ENCODE data around the gene SLC38A7. TPM values are rescaled to one million over a fixed set of nuclear protein-coding genes. Genes with fewer than 3 reads are reported as not detected.
"Not testable (repeated sequence)": the region's sequence is repeated elsewhere in the genome, so short reads cannot be mapped to it uniquely, and the experiment has no call there.

SLC38A7 gene
- total RNA-seq, 1 donor from 2014 or later: 43.4 TPM

- DNase-seq (ENCODE audit: low spot score, unreplicated experiment): no peak
- H3K9me3 Mint-ChIP-seq (ENCODE audit: low read depth): peaks cover 16% of the 10 kb centered on the region
- H3K4me1 Mint-ChIP-seq (ENCODE audit: low read depth): no peaks in the 10 kb centered on the region
- H3K27ac Mint-ChIP-seq: no peak overlapping the region
- no peaks in the 10 kb centered on the region for H3K36me3 Mint-ChIP-seq (ENCODE audit: insufficient read depth)
- no peak for TF ChIP-seq CTCF (IDR thresholded peaks at IDR 0.05; ENCODE audit: unreplicated experiment)
- H3K27me3 Mint-ChIP-seq: peaks cover 6% of the 10 kb centered on the region
- H3K4me3 Mint-ChIP-seq (ENCODE audit: low read depth): no peak overlapping the region
These were observed 7.9 kb upstream of the SLC38A7 start for GRCh38 chr16:58692450-58692849.

- H3K4me1 Mint-ChIP-seq (ENCODE audit: low read depth): peaks cover 11% of the 10 kb centered on the region
- not testable (repeated sequence) for H3K36me3 Mint-ChIP-seq (ENCODE audit: insufficient read depth); H3K4me3 Mint-ChIP-seq (ENCODE audit: low read depth)
These were observed 2.6 kb upstream of the SLC38A7 start for GRCh38 chr16:58686985-58687706.

GRCh38 chr16:58685084-58685449 is 497 bp upstream of the SLC38A7 start:
- DNase-seq (ENCODE audit: low spot score, unreplicated experiment): no peak
- no peaks in the 10 kb centered on the region for H3K9me3 Mint-ChIP-seq (ENCODE audit: low read depth)
- H3K27ac Mint-ChIP-seq: no peak overlapping the region
- peaks cover 6% of the 10 kb centered on the region for H3K27me3 Mint-ChIP-seq
- no peak for TF ChIP-seq CTCF (IDR thresholded peaks at IDR 0.05; ENCODE audit: unreplicated experiment)
- H3K4me1 Mint-ChIP-seq (ENCODE audit: low read depth): peaks cover 11% of the 10 kb centered on the region
- peaks cover 2% of the 10 kb centered on the region for H3K36me3 Mint-ChIP-seq (ENCODE audit: insufficient read depth)
- H3K4me3 Mint-ChIP-seq (ENCODE audit: low read depth): peak overlapping the region; percentile 93

More at GRCh38 chr16:58686985-58687706, 2.6 kb upstream of the SLC38A7 start:
- not testable (repeated sequence) for H3K27ac Mint-ChIP-seq; H3K27me3 Mint-ChIP-seq; DNase-seq (ENCODE audit: low spot score, unreplicated experiment); H3K9me3 Mint-ChIP-seq (ENCODE audit: low read depth)

GRCh38 chr16:58684001-58684353 is 593 bp downstream of the SLC38A7 start:
- H3K36me3 Mint-ChIP-seq (ENCODE audit: insufficient read depth): peaks cover 2% of the 10 kb centered on the region
- peak overlapping the region; percentile 89 for H3K27ac Mint-ChIP-seq
- TF ChIP-seq CTCF (IDR thresholded peaks at IDR 0.05; ENCODE audit: unreplicated experiment): no peak

GRCh38 chr16:58679763-58680162 is 4.8 kb downstream of the SLC38A7 start:
- TF ChIP-seq CTCF (IDR thresholded peaks at IDR 0.05; ENCODE audit: unreplicated experiment): no peak
- DNase-seq (ENCODE audit: low spot score, unreplicated experiment): no peak
- Mint-ChIP-seq H3K4me1 (ENCODE audit: low read depth) (peaks cover 11% of the 10 kb centered on the region), H3K27me3 (no peaks in the 10 kb centered on the region), H3K27ac (no peak overlapping the region), H3K4me3 (ENCODE audit: low read depth) (no peak overlapping the region), H3K9me3 (ENCODE audit: low read depth) (no peaks in the 10 kb centered on the region), H3K36me3 (ENCODE audit: insufficient read depth) (peaks cover 11% of the 10 kb centered on the region)

More at GRCh38 chr16:58684001-58684353, 593 bp downstream of the SLC38A7 start:
- Mint-ChIP-seq H3K4me3 (ENCODE audit: low read depth) (peak overlapping the region; percentile 93), H3K4me1 (ENCODE audit: low read depth) (peaks cover 11% of the 10 kb centered on the region), H3K9me3 (ENCODE audit: low read depth) (no peaks in the 10 kb centered on the region), H3K27me3 (no peaks in the 10 kb centered on the region)
- no peak for DNase-seq (ENCODE audit: low spot score, unreplicated experiment)

- no peak for DNase-seq (ENCODE audit: low spot score, unreplicated experiment)
- no peak for TF ChIP-seq CTCF (IDR thresholded peaks at IDR 0.05; ENCODE audit: unreplicated experiment)
- Mint-ChIP-seq H3K27ac (no peak overlapping the region), H3K36me3 (ENCODE audit: insufficient read depth) (peaks cover 11% of the 10 kb centered on the region), H3K4me3 (ENCODE audit: low read depth) (no peak overlapping the region), H3K4me1 (ENCODE audit: low read depth) (peaks cover 5% of the 10 kb centered on the region), H3K27me3 (no peaks in the 10 kb centered on the region), H3K9me3 (ENCODE audit: low read depth) (no peaks in the 10 kb centered on the region)
These were observed 5.9 kb downstream of the SLC38A7 start for GRCh38 chr16:58678716-58679115.

Measured in progenitor cell of endocrine pancreas (in vitro differentiated cells).